HG03095 (cell line): ENCODE measurements around the gene NPAS3.

ENCODE experiments used
- ATAC-seq: cut with Tn5 transposase; IDR thresholded peaks from one replicate; pipeline ENCODE4 v1.9.1; 2021; ENCODE audit warnings: moderate library complexity; ENCODE audit not compliant: unreplicated experiment

NPAS3 gene

GRCh38 chr14:33732175-33732574 lies 793.5 kb downstream of the NPAS3 start:
- no peak for ATAC-seq

- ATAC-seq: no peak
Measured at GRCh38 chr14:33733310-33733709, 794.6 kb downstream of the NPAS3 start.

DNA sequence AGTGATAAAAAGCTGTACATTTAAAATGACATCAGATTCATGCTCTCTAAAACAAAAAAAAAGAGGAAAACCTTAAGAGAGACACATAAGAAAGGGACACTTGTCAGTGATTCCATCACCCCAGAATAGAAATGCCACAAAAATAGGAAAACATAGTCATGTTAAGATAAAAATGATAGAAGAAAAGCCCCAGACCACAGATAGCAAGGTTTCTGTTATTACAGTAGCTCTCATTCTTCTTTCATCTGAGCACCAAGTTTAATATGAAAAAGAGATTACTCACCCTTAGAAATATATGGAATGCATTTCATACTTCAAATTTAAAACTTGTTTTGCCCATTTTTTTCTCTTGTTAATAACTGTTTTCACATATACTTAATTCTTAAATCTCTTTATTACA lies 795.0 kb downstream of the NPAS3 start:
- ATAC-seq: no peak

GRCh38 chr14:33734387-33734786 lies 795.7 kb downstream of the NPAS3 start:
- ATAC-seq: no peak

DNA sequence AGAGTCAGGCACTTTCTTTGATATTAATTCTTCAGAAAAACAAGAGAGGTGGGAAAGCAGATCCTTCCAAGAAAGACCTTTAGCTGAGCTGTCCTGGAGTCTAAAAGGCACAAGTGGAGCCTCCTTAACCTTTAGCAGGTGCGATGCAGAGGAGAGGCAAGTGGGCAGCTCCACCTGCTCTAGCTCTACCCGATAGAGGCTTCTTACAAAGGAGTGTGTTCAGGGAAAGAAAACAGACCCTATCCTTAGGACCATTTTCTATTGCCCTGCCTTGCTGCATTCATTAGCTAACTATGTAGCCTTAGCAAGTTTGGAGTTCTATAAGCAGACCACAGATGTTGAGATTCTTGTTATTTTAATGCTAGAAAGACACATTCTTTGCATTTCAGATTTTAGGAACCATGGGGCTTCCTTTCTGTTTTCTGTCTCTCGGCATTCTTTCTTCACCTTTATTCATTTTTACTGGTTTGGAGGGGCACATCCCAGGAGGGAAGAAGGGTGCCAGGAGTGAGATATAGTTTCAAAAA lies 797.7 kb downstream of the NPAS3 start:
- no peak for ATAC-seq

DNA sequence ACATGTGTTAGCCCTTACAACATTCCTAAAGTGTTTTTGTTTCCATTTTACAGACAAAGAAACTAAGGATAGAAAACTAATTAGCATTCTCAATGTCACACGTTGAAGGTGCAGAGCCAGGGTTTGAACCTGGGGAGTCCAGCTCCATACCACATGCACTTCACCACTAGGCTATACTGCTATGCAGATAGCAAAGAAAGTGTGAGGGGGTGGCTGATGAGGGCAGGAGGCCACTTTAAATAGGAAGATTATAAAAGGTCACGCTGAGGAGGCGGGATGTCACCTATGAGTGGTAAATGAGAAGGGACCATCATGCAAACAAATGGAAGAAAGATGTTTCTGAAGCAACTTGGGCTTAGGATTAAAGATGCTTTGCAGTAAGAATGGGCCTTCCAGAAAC lies 798.3 kb downstream of the NPAS3 start:
- ATAC-seq: no peak

DNA sequence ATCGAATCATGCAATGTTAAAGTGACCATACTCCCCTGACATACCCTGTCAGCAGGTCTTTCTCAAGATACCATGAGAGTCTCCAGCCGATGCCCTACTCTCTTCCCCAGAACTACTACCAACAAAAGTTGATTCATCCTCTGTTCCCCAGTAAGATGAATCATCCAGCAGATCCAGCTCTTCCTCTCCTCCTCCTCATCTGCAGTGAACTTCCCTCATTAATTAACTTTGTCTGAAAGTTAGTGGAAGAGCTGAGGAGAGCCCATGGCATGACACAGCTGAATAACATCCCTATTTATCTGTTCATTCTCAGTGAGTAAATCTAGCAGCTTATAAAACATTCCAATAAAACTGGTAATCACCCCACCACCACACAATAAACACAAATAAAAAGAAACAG lies 798.8 kb downstream of the NPAS3 start:
- no peak for ATAC-seq

GRCh38 chr14:33738029-33738428 lies 799.4 kb downstream of the NPAS3 start:
- no peak for ATAC-seq

DNA sequence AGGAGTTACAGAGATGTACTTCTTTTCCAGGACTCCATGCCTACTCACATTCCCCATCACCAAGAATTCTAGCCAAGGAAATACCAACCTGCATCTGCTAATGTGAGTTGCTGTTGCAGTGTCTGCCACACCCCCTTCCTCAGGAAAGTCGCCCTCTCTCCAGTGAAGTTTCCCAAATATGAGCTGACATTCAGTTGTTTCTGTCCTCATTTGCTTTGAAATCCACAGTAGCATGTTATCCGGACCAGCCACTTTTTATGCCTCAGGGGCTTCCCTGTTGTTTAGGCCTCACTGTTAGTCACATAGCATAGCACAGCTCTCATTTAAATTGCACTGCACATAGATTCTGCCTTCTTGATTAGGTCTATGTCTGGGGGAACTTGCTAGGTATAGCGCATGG lies 799.8 kb downstream of the NPAS3 start:
- no peak for ATAC-seq

DNA sequence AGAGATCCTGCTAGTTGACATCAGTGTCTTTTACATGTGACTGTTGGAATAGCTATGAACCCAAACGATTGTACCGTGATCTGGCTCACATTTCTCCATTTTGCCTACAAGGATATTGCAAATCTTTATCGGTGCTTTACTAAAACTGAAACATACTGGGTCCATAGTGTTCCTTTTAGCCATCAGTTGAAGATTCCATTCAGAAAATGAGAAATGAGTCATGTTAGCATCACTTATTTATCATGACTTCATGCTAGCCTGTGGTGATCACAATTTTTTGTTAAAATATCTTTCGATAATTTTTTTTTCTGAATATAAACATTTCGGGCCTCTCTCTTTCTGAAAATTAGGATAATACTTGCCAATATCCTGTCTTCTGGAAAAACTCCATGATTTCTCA lies 801.9 kb downstream of the NPAS3 start:
- no peak for ATAC-seq

DNA sequence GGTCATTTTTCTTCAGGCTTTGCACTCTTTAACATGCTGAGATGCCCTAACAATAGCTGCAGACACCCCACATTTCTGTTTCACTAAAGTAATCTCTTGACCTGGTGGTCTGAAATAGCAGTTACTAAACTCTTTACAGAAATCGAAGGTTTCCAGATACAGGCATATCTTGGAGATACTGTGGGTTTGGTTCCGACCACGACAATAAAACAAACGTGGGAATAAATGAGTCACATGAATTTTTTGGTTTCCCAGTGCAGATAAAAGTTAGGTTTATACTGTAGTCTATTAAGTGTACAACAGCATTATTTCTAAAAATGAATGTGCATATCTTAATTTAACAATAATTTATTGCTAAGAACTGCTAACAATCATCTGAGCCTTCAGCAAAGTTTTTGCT lies 803.5 kb downstream of the NPAS3 start:
- no peak for ATAC-seq

DNA sequence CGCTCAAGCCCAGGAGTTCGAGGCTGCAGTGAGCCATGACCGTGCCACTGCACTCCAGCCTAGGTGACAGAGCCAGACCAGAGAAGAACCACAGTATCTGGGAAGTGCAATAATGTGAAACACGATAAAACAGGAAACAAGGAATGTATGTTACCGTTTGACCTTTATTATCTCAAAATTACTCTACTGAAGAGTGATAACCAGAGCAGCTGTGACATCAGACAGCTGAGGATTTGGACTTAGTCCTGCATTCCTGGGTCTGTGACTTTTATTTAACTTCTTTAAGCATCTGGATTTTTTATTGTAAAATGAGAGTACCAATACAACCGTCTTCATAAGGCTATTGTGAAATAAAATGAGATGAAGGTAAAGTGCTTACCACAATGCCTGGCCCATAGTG lies 806.5 kb downstream of the NPAS3 start:
- no peak for ATAC-seq

- no peak for ATAC-seq
Measured at GRCh38 chr14:33747749-33748148, 809.1 kb downstream of the NPAS3 start.

GRCh38 chr14:33754261-33754660 lies 815.6 kb downstream of the NPAS3 start:
- ATAC-seq: no peak

GRCh38 chr14:33755358-33755757 lies 816.7 kb downstream of the NPAS3 start:
- no peak for ATAC-seq

DNA sequence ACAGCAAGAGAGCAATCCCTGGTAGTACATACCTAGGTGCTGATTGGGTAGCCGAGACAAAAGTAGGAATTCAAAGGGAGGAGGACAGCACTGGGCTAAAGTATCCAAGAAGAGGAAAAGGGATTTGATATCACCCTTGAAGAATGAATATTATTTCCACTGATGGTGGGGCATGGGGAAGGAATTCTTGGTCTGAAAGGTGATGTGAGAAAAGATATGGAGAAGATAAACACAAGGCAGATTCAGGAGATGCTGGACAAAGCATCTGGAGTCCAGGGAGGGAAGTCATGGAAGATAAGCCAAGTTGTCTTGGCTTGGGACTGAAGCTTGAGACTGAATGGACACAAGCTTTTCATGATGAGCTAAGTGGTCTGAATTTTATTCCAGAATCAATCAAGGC lies 818.2 kb downstream of the NPAS3 start:
- ATAC-seq: no peak

DNA sequence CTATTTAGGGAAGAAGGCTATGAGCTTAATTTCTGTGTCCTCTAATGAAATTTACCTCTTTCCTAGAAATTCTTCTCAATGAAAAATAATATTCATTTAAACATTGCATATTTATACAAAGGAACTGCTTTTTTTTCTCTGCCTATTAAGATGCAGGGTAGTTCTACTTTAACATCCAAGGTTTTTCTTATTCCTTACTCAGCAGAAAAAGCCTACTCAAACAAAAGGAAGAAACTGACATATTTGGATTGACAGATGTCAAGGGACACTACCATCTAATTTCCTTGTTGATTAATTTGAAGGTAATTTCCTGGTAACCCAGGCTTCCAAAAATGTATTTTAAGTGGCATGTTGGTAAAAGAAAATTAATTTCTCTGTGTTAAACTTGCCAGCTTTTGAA lies 819.9 kb downstream of the NPAS3 start:
- ATAC-seq: no peak

GRCh38 chr14:33762161-33762851 lies 823.6 kb downstream of the NPAS3 start:
- ATAC-seq: no peak

- no peak for ATAC-seq
Measured at GRCh38 chr14:33764876-33765650, 826.4 kb downstream of the NPAS3 start.

DNA sequence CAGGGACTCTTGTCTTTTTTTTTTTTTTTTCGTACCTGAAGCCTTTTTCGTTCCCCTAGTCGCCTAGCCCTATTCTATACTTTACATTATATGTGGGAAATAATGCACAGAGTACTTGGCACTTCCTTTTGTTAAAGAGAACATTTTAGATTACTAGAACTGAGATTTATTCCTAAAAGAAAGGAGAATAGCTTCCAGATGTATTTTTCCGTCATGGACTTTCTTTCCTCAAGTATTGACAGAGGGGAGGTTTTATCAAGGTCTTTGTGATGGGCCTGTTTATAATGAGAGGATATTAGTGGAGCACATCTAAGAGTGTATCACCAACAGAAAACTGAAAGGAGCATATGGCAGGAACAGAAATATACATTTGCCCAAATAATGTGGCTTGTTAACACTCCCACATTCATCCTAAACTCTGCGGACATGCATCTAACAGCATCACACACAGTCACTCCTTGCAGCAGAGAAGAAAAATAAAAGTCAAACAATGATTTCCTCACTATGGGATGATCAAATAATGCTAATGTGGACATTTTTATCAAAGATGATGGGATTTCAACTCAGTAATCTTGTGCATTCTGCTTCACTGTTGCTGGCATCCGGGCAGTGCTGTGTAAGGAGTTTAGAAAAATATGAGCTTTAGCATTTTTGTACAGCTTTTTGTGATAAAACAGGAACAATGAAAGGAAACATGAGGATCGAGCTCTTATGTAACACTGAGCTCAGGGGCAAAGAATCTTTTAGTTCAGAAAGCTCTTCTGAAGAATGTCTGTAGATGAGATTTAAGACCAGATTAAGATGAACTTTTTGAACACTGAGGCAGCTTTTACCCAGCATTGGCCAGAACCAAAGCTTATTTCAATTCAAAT lies 829.1 kb downstream of the NPAS3 start:
- no peak for ATAC-seq

- ATAC-seq: no peak
Measured at GRCh38 chr14:33768458-33768830, 829.8 kb downstream of the NPAS3 start.
